ENCODE measurements around the gene CDC34.

DNA sequence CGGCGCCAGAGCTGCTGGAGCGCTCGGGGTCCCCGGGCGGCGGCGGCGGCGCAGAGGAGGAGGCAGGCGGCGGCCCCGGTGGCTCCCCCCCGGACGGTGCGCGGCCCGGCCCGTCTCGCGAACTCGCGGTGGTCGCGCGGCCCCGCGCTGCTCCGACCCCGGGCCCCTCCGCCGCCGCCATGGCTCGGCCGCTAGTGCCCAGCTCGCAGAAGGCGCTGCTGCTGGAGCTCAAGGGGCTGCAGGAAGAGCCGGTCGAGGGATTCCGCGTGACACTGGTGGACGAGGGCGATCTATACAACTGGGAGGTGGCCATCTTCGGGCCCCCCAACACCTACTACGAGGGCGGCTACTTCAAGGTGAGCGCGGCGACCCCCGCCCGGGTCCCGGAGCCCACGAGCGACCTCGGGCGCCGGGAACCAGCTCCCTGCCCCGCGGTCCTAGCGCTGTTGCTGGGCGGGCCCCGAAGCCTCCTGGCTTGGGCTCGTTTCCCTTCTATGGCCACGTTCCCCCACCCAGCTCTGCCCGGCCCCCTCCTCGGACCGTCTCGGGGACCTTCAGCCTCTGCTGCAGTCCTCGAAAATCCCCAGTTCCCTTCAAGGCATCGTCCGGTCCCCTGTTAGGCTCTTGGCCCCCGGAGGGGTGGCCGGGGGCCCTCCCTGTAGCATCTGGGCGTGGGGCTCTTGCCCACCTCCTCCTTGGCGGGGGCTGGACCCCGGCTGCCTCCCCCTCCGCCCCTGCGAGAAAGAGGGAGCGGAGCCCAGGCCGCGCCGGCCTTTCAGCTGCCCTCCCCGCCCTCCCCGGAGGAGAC, at the start of gene CDC34:
- TF ChIP-seq CTCF (IDR thresholded peaks at IDR 0.05; ENCODE audit: borderline replicate concordance, extremely low read depth, low read length, poor library complexity, severe bottlenecking) (no peak), EZH2 (IDR thresholded peaks at IDR 0.05; ENCODE audit: borderline replicate concordance, low read depth, low read length, severe bottlenecking) (no peak)

Data from DND-41 (cell line).